ENCODE data around the gene JOSD2. TPM values are rescaled to one million over a fixed set of nuclear protein-coding genes. Genes with fewer than 3 reads are reported as not detected.

Gene JOSD2
- total RNA-seq, 1 experiment from 2014 or later, result 5.4 TPM

DNA sequence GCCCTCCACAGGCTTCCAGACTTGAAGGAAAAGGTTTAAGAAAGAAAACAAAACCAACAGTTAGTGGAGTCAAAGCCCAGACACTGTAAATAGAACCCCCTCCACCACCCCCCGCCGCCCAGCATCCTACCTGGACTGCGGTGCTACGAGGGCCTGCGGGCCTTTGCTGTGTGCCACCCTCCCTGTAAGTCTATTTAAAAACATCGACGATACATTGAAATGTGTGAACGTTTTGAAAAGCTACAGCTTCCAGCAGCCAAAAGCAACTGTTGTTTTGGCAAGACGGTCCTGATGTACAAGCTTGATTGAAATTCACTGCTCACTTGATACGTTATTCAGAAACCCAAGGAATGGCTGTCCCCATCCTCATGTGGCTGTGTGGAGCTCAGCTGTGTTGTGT is 28.1 kb downstream of the JOSD2 start:
- H3K4me1 Mint-ChIP-seq, result peaks cover 2 to 7% of the 10 kb centered on the region in 2 experiments; a peak in 3 of 4 replicates
- H3K18ac ChIP-seq (ENCODE audit: insufficient read length, low read depth, low read length), result no peak overlapping the region
- no peak overlapping the region for H4K91ac ChIP-seq (ENCODE audit: insufficient read length, low read depth, low read length)
- peaks cover 2% of the 10 kb centered on the region; the same call in 1 of the 2 replicates for H3K79me2 ChIP-seq (ENCODE audit: insufficient read depth, low read length)
- no peaks in the 10 kb centered on the region for H3K4me1 ChIP-seq (ENCODE audit: insufficient read depth, low read length)
- peaks cover 14% of the 10 kb centered on the region for H3K9me3 ChIP-seq (ENCODE audit: control insufficient read depth, low read depth, low read length)
- H4K8ac ChIP-seq (replicated peaks; ENCODE audit: insufficient read length, low read depth, low read length), result no peak overlapping the region
- H2BK5ac ChIP-seq (ENCODE audit: insufficient read length, low read length), result no peak overlapping the region
- H3K4ac ChIP-seq (ENCODE audit: low read depth, low read length), result no peak overlapping the region
- no peaks in the 10 kb centered on the region for H4K20me1 ChIP-seq (ENCODE audit: control insufficient read depth, insufficient read depth, insufficient read length)
- no CpG with 5 or more reads among the region's 10 CpGs for WGBS (ENCODE audit: extremely low coverage, insufficient read length, low lambda C conversion rate)
- no peak overlapping the region for H3K4me2 ChIP-seq (ENCODE audit: insufficient read depth, insufficient read length, low read length)
- H3K4me3 Mint-ChIP-seq, result no peak overlapping the region
- H2AFZ ChIP-seq (ENCODE audit: low read length), result no peak overlapping the region
- no peak overlapping the region for H3K56ac ChIP-seq (ENCODE audit: insufficient read length, low read depth, low read length)
- H3K27me3 Mint-ChIP-seq (ENCODE audit: low read depth), result peaks cover 29% of the 10 kb centered on the region
- H4K5ac ChIP-seq (ENCODE audit: insufficient read length, low read depth, low read length), result no peak overlapping the region
- no peak overlapping the region for H3K27ac ChIP-seq (ENCODE audit: insufficient read length, low read depth, low read length)
- H2BK15ac ChIP-seq (ENCODE audit: low read depth, low read length), result no peak overlapping the region
- no peak overlapping the region for H2BK20ac ChIP-seq (ENCODE audit: low read depth, low read length, poor library complexity, severe bottlenecking)
- H3K23me2 ChIP-seq (ENCODE audit: insufficient read length, low read depth, low read length, poor library complexity, severe bottlenecking), result no peaks in the 10 kb centered on the region
- H3K27me3 ChIP-seq (ENCODE audit: insufficient read depth, low read length), result no peaks in the 10 kb centered on the region; the same call in 1 of the 2 replicates
- H3K79me1 ChIP-seq (ENCODE audit: insufficient read depth, low read depth, low read length, poor library complexity, severe bottlenecking), result peaks cover 2% of the 10 kb centered on the region
- TF ChIP-seq, protein P1, sequence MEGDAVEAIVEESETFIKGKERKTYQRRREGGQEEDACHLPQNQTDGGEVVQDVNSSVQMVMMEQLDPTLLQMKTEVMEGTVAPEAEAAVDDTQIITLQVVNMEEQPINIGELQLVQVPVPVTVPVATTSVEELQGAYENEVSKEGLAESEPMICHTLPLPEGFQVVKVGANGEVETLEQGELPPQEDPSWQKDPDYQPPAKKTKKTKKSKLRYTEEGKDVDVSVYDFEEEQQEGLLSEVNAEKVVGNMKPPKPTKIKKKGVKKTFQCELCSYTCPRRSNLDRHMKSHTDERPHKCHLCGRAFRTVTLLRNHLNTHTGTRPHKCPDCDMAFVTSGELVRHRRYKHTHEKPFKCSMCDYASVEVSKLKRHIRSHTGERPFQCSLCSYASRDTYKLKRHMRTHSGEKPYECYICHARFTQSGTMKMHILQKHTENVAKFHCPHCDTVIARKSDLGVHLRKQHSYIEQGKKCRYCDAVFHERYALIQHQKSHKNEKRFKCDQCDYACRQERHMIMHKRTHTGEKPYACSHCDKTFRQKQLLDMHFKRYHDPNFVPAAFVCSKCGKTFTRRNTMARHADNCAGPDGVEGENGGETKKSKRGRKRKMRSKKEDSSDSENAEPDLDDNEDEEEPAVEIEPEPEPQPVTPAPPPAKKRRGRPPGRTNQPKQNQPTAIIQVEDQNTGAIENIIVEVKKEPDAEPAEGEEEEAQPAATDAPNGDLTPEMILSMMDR (conservative IDR thresholded peaks at IDR 0.05), result no peak
- H3K14ac ChIP-seq (ENCODE audit: insufficient read depth, low read length), result no peak overlapping the region
- H3T11ph ChIP-seq (ENCODE audit: low read length), result no peak overlapping the region
- DNase-seq, result no peak
- H2BK12ac ChIP-seq (ENCODE audit: insufficient read length, low read depth, low read length), result no peak overlapping the region
- H3K23ac ChIP-seq (ENCODE audit: insufficient read length, low read depth, low read length), result no peak overlapping the region
- peaks cover 56 to 75% (median 71%) of the 10 kb centered on the region in 3 experiments for H3K36me3 Mint-ChIP-seq (ENCODE audit: insufficient read depth in 1 of 3, low read depth in 3 of 3)
- H3K27ac Mint-ChIP-seq, result no peak overlapping the region
- H3K9me3 Mint-ChIP-seq, result peaks cover 27 to 42% of the 10 kb centered on the region in 2 experiments
- no peak overlapping the region for H3K9ac ChIP-seq (ENCODE audit: extremely low read depth, insufficient read length, low read length)
- H2BK120ac ChIP-seq (ENCODE audit: low read depth, low read length, poor library complexity, severe bottlenecking), result no peak overlapping the region
- no peak overlapping the region for H2AK5ac ChIP-seq (ENCODE audit: insufficient read length, low read length)

Data from H9 (cell line).